SK-N-SH (cell line): ENCODE results near the gene NPEPL1. TPM values are rescaled to one million over a fixed set of nuclear protein-coding genes. Genes with fewer than 3 reads are reported as not detected.
A peak's percentile ranks its signal among the peaks of the same experiment; 100 is the strongest.

ENCODE experiments used
- CTCF ChIA-PET: fragments of 300-600, 350-600 bp; formaldehyde crosslinking; extraction: SDS; loops from one replicate; lab custom pipeline; 2021; lab: Yijun Ruan, JAX
- POLR2A ChIA-PET: fragments of 350-600 bp; sonication (Branson Sonifier 250); formaldehyde crosslinking; extraction: SDS; loops from one replicate; lab custom pipeline; 2020; ENCODE audit warnings: antibody characterized with exemption, inconsistent platforms; lab: Yijun Ruan, JAX
- DNase-seq: peaks from one replicate; pipeline ENCODE4 v3.0.0; 2012
- H2AFZ ChIP-seq: fragments of 200-600 bp; sonication (generic); 2 replicates; pipeline ENCODE4 v1.8.1; 2016; ENCODE audit warnings: antibody characterized with exemption, mild to moderate bottlenecking, low read depth
- H3F3A ChIP-seq: fragments of 200-600 bp; sonication (generic); replicated peaks from 2 replicates; pipeline ENCODE3; 2016; ENCODE audit warnings: antibody characterized with exemption, mild to moderate bottlenecking; ENCODE audit not compliant: insufficient read depth
- H3K27ac ChIP-seq, 2 experiments: fragments of 200-500 bp in 1 of 2; fragments of 200-600 bp in 1 of 2; sonication (Bioruptor generic) in 1 of 2; sonication (generic), shearing (Covaris generic) in 1 of 2; 2 replicates each; pipeline versions ENCODE4 v1.5.1 to v1.6.1; 2014 to 2016; ENCODE audit warnings: low read depth in 2 of 2, inconsistent platforms in 1 of 2, low read length in 1 of 2, mild to moderate bottlenecking in 1 of 2, mixed read lengths in 1 of 2
- H3K27me3 ChIP-seq: fragments of 200-600 bp; sonication (generic), shearing (Covaris generic); 2 replicates; pipeline ENCODE4 v1.6.1; 2016; ENCODE audit warnings: mixed run types; ENCODE audit not compliant: insufficient read depth
- H3K36me3 ChIP-seq, 2 experiments: fragments of 200-500 bp in 1 of 2; fragments of 200-600 bp in 1 of 2; sonication (Bioruptor generic) in 1 of 2; sonication (generic) in 1 of 2; replicated peaks in 1 of 2; 2 replicates each; pipeline versions ENCODE3 to v1.5.1; 2014 to 2016; ENCODE audit warnings: low read length in 1 of 2, mild to moderate bottlenecking in 1 of 2; ENCODE audit not compliant: insufficient read depth in 2 of 2, control insufficient read depth in 1 of 2
- H3K4me1 ChIP-seq, 2 experiments: fragments of 200-500 bp in 1 of 2; fragments of 200-600 bp in 1 of 2; sonication (Bioruptor generic) in 1 of 2; sonication (generic), shearing (Covaris generic) in 1 of 2; 2 replicates each; pipeline versions ENCODE4 v1.5.1 to v1.6.1; 2014 to 2016; ENCODE audit warnings: low read depth in 1 of 2, low read length in 1 of 2, mixed run types in 1 of 2; ENCODE audit not compliant: insufficient read depth in 2 of 2, control insufficient read depth in 1 of 2
- H3K4me2 ChIP-seq: fragments of 200-600 bp; sonication (generic), shearing (Covaris generic); 2 replicates; pipeline ENCODE4 v1.6.1; 2017; ENCODE audit warnings: mixed run types
- H3K4me3 ChIP-seq, 2 experiments: fragments of 200-500 bp in 1 of 2; fragments of 200-600 bp in 1 of 2; sonication (Bioruptor generic) in 1 of 2; sonication (generic), shearing (Covaris generic) in 1 of 2; 2 replicates each; pipeline versions ENCODE4 v1.5.1 to v1.8.1; 2014 to 2016; ENCODE audit warnings: low read depth in 2 of 2, inconsistent platforms in 1 of 2, low read length in 1 of 2, mild to moderate bottlenecking in 1 of 2, mixed read lengths in 1 of 2, moderate library complexity in 1 of 2
- H3K79me2 ChIP-seq: fragments of 200-600 bp; sonication (generic); 2 replicates; pipeline ENCODE4 v1.8.1; 2017; ENCODE audit warnings: mild to moderate bottlenecking; ENCODE audit not compliant: insufficient read depth
- H3K9ac ChIP-seq: fragments of 200-600 bp; sonication (generic); 2 replicates; pipeline ENCODE4 v1.6.1; 2017; ENCODE audit warnings: mixed run types
- H3K9me2 ChIP-seq: fragments of 200-600 bp; sonication (generic); 2 replicates; pipeline ENCODE4 v1.6.1; 2017; ENCODE audit warnings: mixed run types
- H3K9me3 ChIP-seq: fragments of 200-600 bp; sonication (generic); 2 replicates; pipeline ENCODE4 v1.6.1; 2017; ENCODE audit warnings: mixed run types, mild to moderate bottlenecking, moderate library complexity
- H4K20me1 ChIP-seq: fragments of 200-600 bp; sonication (generic); 2 replicates; pipeline ENCODE4 v1.6.1; 2017; ENCODE audit warnings: mild to moderate bottlenecking, mixed run types; ENCODE audit not compliant: insufficient read depth
- CHD2 ChIP-seq: fragments of 150-350 bp; IDR thresholded peaks from 2 replicates; pipeline ENCODE4 v1.6.1; 2018; ENCODE audit warnings: low read length; ENCODE audit not compliant: partially characterized antibody
- ELF1 ChIP-seq: IDR thresholded peaks from 2 replicates; pipeline ENCODE4 v1.4.0; 2012
- FOXM1 ChIP-seq: IDR thresholded peaks from 2 replicates; pipeline ENCODE4 v1.4.0; 2012; ENCODE audit warnings: low read depth, mild to moderate bottlenecking
- JUND ChIP-seq: IDR thresholded peaks from 2 replicates; pipeline ENCODE4 v1.4.0; 2012
- MEF2A ChIP-seq: IDR thresholded peaks from 2 replicates; pipeline ENCODE4 v1.4.0; 2012; ENCODE audit warnings: low read depth, borderline replicate concordance
- MXI1 ChIP-seq: IDR thresholded peaks from 2 replicates; pipeline ENCODE4 v1.6.1; 2012; ENCODE audit warnings: mild to moderate bottlenecking, low read depth, low read length, improper control_type of control experiment
- NRF1 ChIP-seq: IDR thresholded peaks from 2 replicates; pipeline ENCODE4 v1.6.1; 2012; ENCODE audit warnings: low read depth, mild to moderate bottlenecking, low read length
- POLR2AphosphoS5 ChIP-seq: IDR thresholded peaks from 2 replicates; pipeline ENCODE4 v1.6.1; 2012; ENCODE audit warnings: low read depth, low read length
- RFX5 ChIP-seq: IDR thresholded peaks from 2 replicates; pipeline ENCODE4 v1.6.1; 2012; ENCODE audit warnings: mild to moderate bottlenecking, improper control_type of control experiment, low read length
- SIN3A ChIP-seq: IDR thresholded peaks from 2 replicates; pipeline ENCODE4 v1.6.1; 2012; ENCODE audit warnings: low read depth, mild to moderate bottlenecking, low read length, moderate library complexity, borderline replicate concordance
- SMC3 ChIP-seq: IDR thresholded peaks from 2 replicates; pipeline ENCODE4 v1.6.1; 2012; ENCODE audit warnings: low read depth, low read length, improper control_type of control experiment
- TEAD4 ChIP-seq: IDR thresholded peaks from 2 replicates; pipeline ENCODE4 v1.4.0; 2012; ENCODE audit warnings: mild to moderate bottlenecking, borderline replicate concordance; ENCODE audit not compliant: insufficient read depth
- WGBS: methylation state at CpG from one replicate; pipeline ENCODE4 v1.1.6; 2017; ENCODE audit warnings: low lambda C conversion rate; 5-methylcytosine and 5-hydroxymethylcytosine counted together
- polyA plus RNA-seq, 3 experiments: library from polyadenylated mRNA; depleted of rRNA; stranded (reverse); fragments of >200 nt; gene quantifications; 2 replicates each; pipeline ENCODE4 v1.2.3, GENCODE V29; 2012
- TF ChIP-seq, protein P1 (sequence below): fragments of 200-600 bp; sonication (generic); IDR thresholded peaks from 2 replicates; pipeline ENCODE4 v1.6.1; 2017; ENCODE audit warnings: antibody characterized with exemption, mild to moderate bottlenecking, moderate library complexity
- TF ChIP-seq, protein P2 (sequence below): IDR thresholded peaks from 2 replicates; pipeline ENCODE4 v1.4.0; 2012; ENCODE audit warnings: low read depth
- TF ChIP-seq, protein P3 (sequence below): IDR thresholded peaks from 2 replicates; pipeline ENCODE4; 2012
- TF ChIP-seq, protein P4 (sequence below): fragments of 150-350 bp; IDR thresholded peaks from 2 replicates; pipeline ENCODE4 v1.6.1; 2016; ENCODE audit warnings: mild to moderate bottlenecking, low read depth, low read length
- TF ChIP-seq, protein P5 (sequence below): IDR thresholded peaks from 2 replicates; pipeline ENCODE4 v1.4.0; 2012; ENCODE audit warnings: low read depth, borderline replicate concordance

The NPEPL1 gene
- polyA plus RNA-seq, 1 of the 3 experiments (the other 2 are of a cell fraction) = 2.8 TPM

DNA sequence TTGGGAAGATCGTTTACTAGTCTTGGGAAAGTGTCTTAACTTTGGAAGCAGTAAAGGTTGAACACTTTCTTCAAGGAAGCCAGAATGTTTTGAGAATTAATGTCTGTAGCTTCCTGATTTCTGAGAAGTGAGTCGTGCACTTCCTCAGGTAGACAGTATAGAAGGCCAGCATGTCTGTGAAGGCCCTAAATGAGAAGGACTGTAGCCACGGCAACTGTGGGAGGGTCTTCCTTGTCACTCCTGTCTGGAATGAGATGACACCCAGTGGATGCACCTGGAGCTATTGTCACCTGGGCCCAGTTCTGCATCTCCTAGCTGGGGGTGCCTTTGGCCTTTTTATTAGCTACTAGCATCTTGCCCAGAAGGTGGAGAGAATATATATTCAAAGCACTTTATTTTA is 32.8 kb upstream of the NPEPL1 start:
- TF ChIP-seq FOXM1 (no peak), ELF1 (no peak), TEAD4 (no peak), MEF2A (no peak), SIN3A (no peak), NRF1 (no peak), JUND (no peak), MXI1 (no peak), RFX5 (no peak), CHD2 (no peak), POLR2AphosphoS5 (no peak), SMC3 (no peak)
- TF ChIP-seq, protein P1, sequence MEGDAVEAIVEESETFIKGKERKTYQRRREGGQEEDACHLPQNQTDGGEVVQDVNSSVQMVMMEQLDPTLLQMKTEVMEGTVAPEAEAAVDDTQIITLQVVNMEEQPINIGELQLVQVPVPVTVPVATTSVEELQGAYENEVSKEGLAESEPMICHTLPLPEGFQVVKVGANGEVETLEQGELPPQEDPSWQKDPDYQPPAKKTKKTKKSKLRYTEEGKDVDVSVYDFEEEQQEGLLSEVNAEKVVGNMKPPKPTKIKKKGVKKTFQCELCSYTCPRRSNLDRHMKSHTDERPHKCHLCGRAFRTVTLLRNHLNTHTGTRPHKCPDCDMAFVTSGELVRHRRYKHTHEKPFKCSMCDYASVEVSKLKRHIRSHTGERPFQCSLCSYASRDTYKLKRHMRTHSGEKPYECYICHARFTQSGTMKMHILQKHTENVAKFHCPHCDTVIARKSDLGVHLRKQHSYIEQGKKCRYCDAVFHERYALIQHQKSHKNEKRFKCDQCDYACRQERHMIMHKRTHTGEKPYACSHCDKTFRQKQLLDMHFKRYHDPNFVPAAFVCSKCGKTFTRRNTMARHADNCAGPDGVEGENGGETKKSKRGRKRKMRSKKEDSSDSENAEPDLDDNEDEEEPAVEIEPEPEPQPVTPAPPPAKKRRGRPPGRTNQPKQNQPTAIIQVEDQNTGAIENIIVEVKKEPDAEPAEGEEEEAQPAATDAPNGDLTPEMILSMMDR = no peak
- TF ChIP-seq, protein P2, sequence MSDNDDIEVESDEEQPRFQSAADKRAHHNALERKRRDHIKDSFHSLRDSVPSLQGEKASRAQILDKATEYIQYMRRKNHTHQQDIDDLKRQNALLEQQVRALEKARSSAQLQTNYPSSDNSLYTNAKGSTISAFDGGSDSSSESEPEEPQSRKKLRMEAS = no peak
- TF ChIP-seq, protein P3, sequence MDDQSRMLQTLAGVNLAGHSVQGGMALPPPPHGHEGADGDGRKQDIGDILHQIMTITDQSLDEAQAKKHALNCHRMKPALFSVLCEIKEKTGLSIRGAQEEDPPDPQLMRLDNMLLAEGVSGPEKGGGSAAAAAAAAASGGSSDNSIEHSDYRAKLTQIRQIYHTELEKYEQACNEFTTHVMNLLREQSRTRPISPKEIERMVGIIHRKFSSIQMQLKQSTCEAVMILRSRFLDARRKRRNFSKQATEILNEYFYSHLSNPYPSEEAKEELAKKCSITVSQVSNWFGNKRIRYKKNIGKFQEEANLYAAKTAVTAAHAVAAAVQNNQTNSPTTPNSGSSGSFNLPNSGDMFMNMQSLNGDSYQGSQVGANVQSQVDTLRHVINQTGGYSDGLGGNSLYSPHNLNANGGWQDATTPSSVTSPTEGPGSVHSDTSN = no peak
- TF ChIP-seq, protein P4, sequence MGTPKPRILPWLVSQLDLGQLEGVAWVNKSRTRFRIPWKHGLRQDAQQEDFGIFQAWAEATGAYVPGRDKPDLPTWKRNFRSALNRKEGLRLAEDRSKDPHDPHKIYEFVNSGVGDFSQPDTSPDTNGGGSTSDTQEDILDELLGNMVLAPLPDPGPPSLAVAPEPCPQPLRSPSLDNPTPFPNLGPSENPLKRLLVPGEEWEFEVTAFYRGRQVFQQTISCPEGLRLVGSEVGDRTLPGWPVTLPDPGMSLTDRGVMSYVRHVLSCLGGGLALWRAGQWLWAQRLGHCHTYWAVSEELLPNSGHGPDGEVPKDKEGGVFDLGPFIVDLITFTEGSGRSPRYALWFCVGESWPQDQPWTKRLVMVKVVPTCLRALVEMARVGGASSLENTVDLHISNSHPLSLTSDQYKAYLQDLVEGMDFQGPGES = no peak
- TF ChIP-seq, protein P5, sequence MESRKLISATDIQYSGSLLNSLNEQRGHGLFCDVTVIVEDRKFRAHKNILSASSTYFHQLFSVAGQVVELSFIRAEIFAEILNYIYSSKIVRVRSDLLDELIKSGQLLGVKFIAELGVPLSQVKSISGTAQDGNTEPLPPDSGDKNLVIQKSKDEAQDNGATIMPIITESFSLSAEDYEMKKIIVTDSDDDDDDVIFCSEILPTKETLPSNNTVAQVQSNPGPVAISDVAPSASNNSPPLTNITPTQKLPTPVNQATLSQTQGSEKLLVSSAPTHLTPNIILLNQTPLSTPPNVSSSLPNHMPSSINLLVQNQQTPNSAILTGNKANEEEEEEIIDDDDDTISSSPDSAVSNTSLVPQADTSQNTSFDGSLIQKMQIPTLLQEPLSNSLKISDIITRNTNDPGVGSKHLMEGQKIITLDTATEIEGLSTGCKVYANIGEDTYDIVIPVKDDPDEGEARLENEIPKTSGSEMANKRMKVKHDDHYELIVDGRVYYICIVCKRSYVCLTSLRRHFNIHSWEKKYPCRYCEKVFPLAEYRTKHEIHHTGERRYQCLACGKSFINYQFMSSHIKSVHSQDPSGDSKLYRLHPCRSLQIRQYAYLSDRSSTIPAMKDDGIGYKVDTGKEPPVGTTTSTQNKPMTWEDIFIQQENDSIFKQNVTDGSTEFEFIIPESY = no peak
- H3K4me1 ChIP-seq = peaks cover 23 to 26% of the 10 kb centered on the region in 2 experiments; a peak in 3 of 4 replicates
- no peaks in the 10 kb centered on the region for H3K9me2 ChIP-seq
- CTCF ChIA-PET = interaction anchor here (0.9 to 2.8 kb wide), 4 partner anchors 9 to 796 kb away, joined by 3 to 12 read pairs (median 7); partner anchors contain the start of gene STX16
- DNase-seq = no peak
- no peaks in the 10 kb centered on the region for H3F3A ChIP-seq
- no peak overlapping the region for H3K4me3 ChIP-seq
- H3K79me2 ChIP-seq = peaks cover 100% of the 10 kb centered on the region
- H4K20me1 ChIP-seq = peaks cover under 1% of the 10 kb centered on the region; the same call in 1 of the 2 replicates
- no peak overlapping the region for H3K9ac ChIP-seq
- 0 out of 2 replicates have a peak overlapping the region, but pooled peaks have one; percentile 93 for H3K4me2 ChIP-seq
- POLR2A ChIA-PET = no interaction called here
- H3K9me3 ChIP-seq = no peaks in the 10 kb centered on the region
- H2AFZ ChIP-seq = no peak overlapping the region
- 79% methylated on average over 2 of the region's 3 CpGs for WGBS
- H3K27me3 ChIP-seq = no peaks in the 10 kb centered on the region
- H3K36me3 ChIP-seq = peaks cover 30 to 61% of the 10 kb centered on the region in 2 experiments
- H3K27ac ChIP-seq = 0 out of 4 replicates have a peak overlapping the region, but pooled peaks of 1 of the 2 experiments have one; percentile 5
